HG03159 (cell line): ENCODE data around the gene MTG2.

Experiments
- ATAC-seq: cut with Tn5 transposase; IDR thresholded peaks from one replicate; pipeline ENCODE4 v1.9.1; 2021; ENCODE audit warnings: mild to moderate bottlenecking, moderate library complexity; ENCODE audit not compliant: unreplicated experiment

Gene MTG2

DNA sequence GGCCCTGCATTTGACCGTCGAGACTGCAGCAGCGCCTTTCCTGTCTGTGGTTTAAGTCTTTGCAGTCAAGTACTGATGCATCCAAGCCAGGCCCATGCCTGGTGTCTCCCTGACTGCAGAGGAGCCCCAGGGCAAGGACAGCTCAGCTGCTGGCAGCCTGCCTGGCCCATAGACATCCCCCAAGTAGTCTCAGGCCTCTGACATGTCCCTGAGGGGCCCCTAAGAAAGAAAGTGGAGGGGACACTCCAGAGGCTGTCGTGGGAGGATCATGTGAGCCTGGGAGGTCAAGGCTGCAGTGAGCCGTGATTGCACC, 19.2 kb downstream of the MTG2 start:
- ATAC-seq, result no peak

DNA sequence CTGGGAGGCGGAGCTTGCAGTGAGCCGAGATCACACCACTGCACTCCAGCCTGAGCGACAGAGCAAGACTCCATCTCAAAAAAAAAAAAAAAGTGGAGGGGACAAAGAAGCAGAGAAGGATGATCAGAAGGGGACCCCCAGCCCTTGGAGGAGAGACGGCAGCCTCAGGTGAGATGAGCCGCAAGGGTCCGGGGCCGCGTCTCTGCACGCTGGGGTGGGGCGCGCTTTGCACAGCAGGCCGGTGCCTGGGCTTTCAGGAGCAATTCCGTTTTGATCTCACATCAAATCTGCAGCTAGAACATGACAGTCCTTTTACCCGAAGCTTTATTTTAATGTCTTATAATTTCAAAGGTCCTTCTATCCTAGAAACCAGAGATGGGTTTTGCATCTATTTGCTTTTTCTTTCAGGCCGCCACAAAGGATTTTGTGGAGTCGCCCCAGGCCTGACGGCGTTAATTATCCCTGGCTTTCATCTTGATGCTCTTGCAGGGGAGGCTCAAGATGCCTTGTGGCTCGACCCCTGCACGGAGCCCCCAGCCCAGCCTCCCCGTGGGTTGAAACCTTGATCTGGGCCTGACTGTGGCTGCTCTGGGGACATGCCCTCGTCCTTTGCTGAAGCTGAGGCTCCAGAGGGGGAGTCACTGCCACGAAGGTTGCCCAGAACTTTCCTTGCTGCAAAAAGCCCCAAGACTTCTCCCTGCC, 20.0 kb downstream of the MTG2 start:
- ATAC-seq, result no peak

DNA sequence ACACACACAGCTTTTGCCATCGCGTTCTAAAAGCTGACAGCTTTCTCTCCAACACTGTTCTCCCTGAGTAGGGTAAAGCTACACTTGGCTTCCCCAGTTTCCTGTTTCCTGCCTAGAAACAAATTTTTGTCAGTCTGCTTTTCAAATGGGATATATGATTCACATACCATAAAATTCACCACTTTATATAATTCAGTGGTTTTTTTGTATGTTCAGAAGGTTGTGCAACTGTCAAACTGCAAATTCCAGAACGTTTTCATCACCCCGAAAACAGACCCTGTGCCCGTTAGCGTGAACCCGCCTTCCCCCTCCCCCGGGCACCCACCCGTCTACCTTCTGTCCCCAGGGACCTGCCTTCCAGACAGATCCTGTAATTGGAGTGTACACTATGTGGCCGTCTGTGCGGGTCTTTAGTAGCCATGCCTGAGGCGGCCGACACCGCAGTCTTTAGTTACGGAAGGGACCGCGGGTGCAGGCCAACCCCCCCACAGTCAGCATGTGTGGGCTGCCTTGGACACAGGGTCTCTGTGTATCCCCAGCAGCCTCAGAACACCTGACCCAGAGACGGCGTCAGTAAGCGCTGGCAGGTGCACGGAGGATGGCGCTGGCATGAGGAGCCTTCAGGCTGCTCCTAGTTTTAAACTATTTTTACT, 20.7 kb downstream of the MTG2 start:
- no peak for ATAC-seq

DNA sequence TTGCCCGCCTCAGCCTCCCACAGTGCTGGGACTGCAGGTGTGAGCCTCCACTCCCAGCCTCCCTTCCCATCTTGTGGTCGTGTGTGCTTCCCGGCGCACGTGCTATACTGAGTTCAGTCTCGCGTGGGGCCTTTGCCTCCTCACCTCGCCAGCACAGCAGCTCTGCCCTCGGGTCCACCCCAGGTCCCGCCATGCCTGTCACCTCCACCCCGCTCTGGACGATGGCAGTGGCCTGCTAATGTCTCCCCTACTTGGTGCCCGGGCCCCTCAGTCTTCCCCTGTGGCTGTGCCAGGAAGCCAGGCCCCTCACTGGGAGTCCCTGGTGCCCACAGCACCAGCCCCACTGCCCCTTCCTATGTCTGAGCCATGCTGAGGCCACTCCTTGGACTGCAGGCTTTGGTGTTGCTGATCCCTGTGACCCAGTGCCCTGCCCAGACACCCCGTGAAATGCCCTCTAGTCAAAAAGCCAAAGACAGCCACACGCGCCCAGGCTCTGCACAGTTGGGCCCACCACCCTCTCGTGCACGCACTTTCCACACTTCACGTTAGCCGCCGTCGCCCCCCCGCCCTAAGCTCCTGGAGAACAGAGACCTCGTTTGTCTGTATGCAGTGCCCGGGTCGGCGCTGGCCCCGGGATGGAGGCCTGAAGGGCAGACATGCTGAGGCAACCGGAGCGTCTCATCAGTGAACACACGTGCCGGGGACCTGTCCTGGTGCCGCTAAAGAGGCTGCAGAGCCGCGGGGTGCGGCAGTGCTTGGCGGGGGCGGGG, 23.0 kb downstream of the MTG2 start:
- no peak for ATAC-seq

DNA sequence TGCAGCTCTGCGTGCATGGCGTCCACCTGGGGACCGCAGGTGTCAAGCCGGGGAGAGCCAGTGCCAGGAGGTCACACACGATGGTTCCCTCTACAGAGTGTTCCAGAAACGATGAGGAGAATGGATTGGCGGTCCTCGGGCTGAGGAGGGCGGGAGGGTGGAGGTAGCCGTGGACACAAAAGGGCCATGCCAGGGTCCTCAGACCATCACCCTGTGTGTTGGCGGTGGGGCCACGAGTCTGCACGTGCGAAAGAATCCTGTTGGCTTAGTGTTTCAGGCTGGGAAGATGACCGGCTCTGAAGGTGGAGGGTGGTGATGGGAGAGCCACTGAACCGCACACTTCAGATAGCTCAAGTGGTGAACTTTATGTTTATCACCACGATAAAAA, 23.6 kb downstream of the MTG2 start:
- no peak for ATAC-seq

DNA sequence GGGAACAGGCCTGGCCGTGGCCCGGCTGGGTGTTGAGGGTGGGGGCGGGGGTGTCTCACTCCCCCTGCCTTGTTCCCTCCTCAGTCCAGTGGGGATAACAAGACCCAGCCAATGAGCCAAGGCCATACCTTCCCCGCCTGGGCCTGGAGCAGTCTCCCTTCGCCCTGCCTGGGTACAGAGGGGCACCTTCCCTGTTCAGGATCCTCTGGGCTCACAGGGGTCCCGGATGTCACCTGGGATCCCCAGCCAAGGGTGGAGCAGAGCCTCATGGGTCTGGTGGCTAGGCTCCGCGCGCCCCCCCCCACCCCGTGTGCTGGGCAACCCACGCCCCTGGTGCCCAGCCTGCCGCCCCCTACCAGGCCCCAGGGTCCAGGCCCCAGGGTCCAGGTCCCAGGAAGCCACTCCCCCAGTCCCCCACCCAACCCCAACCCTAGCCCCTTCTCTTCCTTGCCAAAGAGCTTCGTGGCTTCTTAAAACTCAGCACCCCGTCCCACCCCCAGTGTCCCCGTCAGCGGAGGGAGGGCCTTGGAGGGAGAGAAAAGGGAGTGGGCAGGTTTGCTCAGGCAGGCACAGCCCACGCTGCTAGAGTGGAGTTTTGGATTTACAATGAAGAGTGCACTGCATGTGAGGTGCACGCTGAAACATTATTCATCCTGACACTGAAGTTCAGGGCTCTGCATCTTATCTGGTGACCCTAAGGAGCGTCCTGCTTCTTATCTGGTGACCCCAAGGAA, 25.4 kb downstream of the MTG2 start:
- ATAC-seq, result no peak

DNA sequence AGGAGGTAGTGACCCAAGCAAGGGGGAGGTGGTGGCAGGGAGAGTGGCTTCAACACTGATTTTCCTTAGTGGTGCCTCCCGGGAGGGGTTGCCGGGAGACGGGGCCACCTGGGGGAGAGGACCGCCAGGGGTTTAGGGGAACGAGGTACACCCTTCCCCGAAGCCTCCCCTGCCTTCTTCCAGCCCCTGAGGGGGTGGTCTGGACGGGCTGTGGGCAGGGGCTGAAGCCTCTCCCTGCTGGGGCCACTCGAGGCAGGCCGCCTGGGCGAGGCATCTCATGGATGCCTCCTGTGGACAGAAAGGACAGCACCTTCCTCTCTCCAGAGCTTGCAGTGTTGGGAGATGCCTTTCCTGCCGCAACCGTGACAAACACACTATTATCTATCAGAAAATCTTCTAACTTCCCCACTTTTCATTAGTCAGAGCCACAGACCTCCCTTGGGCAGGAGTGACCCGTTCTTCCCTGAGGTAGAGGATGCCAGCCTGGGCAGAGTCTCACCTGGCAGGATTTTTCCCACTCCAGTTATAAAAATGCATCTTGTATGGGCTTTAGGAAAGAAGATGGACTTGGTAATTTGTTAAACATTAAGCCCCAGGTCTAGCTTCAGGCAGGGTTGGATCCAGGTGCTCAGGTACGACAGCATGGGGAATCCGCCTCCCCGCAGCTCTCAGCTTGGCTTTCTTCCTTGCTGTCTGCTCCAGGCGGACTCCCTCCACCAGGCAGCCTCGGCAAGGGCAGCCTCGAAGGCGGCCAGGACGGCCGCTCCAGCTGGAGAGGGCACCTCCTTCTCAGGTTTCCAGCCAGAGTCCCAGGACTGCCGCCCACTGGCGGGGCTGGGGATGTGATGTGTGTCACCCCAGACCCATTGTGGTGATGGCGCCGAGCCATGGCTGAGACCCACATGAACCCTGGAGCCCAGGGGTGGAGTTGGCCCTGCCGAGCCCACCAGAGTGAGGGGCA, 26.2 kb downstream of the MTG2 start:
- ATAC-seq, result no peak

DNA sequence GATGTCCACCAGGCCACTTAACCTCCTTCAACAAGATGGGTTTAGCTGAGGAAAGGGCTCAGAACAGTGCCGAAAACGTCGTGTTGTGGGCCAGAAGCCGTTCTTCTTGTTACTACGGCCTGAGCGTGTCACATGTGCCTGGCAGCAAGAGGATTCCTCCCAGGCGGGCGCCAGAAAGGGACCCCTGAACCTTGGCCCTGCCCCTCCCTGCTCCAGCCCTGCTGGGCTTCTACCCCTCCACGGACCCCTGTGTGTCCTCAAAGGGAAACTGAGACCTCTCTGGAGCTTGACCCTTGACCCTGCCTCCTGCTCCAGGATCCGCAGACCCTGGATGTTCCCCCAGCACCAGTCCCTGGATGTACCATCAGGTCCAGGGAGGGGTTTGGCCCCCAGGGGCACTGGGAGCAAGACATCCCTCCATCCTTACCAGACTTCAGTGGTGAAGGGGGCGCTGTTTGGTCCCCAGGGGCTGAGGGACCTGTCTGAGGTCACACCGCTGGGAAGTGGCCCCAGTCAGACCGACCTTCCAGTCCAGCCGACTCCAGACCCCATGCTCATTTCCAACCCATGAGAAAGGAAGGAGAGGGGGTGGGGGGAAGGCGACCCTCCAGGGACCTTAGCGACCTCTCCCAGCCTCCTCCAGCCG, 27.1 kb downstream of the MTG2 start:
- ATAC-seq, result no peak

DNA sequence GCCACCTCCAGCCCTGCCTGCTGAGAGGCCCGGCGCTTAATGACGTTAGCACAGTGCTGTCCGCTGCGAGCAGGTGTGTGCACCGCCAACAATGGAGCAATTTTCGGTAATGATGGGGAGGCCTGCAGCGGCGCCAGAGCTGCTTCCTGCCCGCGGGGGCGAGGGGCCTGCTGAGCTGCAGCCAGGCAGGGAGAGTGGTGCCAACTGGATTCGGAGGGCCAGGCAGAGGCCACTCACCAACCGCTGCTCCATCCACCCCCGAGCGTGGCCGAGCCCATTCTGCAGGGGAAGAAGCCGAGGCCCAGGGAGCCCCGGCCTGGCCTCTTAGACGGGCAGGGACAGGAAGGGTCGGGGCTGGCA, 27.6 kb downstream of the MTG2 start:
- no peak for ATAC-seq

DNA sequence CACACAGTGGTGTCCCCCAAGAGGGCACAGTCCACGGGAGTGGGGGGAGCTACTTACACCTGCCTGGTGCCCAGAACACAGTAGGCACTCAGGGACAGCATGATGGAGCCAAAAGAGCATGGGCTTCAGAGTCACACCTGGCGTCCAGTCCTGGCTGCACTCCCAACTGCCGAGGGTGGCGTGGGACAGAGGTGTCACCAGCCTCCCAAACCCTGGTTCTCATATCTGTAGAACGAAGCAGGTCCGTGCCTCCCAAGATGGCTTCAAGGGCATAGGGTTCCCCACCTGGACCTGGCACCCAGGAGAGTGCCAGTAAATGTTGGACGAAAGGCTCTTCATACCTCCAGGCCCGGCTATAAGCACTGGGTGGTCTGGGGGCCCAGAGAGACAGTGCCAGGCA, 28.4 kb downstream of the MTG2 start:
- ATAC-seq, result no peak

DNA sequence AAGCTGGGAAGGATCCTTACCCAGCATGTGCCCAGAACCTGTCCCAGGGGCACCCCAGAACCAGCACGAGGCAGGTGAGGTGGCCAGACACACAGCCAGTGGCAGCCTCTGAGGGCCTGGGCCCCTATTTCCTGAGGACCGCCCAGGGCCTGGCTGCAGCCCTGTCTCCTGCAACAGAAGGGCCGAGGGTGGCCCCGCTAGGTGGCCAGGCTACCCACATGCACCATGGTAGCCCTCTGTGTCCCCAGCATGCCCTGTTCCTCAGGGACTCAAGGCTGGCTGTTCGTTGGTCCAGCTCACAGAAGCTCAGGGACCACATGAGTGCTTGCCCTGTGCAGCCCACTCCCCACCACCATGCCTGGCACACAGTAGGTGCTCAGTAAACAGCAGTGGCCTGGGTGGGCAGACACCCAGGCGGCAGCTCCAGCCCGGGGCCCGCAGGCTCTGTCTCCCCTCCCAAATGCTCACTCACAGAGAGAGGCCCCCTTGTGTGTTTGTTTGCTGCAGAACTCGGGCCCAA, 29.0 kb downstream of the MTG2 start:
- no peak for ATAC-seq

DNA sequence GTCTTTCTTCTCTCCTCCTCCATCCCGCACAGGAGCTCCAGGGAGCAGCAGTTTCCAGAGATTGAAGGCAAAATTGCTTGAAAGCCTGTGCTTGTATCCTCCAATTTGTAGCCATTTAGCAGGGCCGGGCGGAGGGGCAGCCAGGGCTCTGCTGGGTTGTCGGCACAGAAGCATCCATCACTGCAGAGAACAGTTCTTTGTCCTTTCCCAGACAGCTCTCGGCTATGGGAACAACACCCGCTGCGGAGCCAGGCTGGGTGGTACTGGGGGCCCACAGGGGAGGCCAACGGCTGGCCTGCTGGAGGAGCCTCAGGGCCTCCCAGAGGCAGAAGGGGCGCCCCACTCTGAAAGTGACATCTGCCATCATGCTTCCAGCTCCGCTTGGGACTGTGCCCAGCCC, 29.5 kb downstream of the MTG2 start:
- ATAC-seq, result no peak

DNA sequence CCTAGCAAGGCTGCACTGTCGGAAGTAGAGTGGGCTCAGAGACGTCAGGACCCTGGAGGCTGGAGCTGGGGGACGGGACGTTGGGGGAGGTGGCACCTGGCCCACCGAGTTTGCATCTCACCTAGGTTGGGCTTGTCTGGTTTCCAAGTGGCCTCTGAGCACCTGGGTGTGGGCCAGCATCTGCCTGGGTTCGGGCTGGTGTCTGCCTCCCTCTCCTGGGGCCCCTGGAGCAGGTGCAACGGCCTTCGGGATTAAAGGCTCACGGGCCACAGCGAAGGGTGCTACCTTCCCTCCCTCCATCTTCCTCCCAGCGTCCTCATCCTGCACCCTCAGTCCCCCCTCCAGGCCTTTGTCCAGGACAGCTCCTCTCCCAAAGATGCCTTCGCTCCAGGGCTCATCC, 31.2 kb downstream of the MTG2 start:
- no peak for ATAC-seq

DNA sequence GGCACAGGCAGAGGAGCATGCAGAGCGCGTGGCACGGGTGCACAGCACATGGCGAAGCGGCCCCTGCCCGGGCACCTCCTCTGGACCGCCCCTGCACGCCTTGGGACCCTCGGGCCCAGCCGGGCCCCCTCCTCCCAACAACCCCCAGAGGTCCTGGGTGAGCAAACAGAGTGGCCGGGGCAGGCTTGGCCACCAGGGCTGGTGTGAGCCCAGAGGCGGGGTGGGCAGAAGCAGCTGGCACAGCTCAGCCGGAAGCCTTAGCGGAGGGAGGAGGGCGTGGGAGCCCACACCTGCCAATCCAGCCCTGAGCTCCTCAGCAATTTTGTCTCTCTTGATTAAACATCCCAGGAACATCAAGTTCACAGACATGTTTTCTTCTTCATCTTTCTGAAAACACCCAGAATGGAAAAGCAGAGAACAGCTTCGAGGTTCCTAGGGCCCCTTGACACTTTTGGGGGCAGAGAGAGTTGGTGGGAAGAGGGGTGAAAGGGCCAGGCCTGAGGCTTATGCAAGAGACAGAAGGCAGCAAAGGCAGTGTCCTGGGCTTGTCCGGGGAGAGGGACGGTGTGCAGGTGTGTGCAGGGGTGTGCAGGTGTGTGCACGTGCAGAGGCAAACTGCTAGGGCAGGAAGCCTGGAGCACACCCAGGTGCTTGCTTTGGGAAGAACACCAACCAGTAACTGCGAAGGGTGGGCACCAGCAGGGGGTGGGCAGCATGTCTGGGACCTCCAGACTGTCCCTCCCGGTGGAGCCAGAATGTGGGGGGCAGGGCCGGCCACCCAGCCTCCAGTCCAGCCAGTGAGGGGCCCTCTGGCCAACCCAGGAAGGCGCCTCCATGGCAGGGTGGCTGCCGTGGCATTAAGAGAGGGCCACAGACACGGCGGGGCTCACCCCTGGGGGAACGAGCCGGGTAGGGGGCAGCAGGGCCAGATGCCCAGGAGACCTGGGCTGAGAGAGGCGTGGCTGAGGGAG, 32.5 kb downstream of the MTG2 start:
- no peak for ATAC-seq

DNA sequence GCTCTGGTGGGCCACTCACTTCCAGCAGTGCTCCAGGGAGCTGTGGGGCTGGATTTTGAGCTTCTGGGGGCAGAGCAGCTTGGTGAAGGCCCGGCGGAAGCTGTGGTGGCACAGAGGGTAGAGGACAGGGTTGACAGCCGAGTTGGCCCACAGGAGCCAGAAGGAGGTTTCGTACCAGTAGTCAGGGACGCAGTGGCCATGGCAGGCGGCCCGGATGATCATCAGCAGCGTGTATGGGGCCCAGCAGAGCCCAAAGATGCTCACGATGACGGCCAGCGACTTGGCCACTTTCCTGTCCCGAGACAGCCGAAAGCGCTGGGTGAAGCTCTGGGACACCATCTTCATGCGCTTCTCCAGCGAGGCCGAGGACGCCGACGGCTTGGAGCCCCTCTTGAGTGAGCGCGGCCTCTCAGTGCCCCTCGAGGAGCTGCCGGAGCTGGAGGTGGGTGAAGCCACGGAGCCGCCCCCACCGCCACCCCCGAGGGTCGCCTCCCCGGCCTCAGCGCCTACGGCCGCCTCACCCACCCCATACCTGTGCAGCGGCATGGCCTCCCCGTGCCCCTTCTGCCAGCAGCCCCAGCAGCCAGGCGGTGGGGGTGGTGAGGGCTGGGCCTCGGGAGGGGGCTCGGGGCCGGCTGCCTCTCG, 33.3 kb downstream of the MTG2 start:
- ATAC-seq, result no peak

DNA sequence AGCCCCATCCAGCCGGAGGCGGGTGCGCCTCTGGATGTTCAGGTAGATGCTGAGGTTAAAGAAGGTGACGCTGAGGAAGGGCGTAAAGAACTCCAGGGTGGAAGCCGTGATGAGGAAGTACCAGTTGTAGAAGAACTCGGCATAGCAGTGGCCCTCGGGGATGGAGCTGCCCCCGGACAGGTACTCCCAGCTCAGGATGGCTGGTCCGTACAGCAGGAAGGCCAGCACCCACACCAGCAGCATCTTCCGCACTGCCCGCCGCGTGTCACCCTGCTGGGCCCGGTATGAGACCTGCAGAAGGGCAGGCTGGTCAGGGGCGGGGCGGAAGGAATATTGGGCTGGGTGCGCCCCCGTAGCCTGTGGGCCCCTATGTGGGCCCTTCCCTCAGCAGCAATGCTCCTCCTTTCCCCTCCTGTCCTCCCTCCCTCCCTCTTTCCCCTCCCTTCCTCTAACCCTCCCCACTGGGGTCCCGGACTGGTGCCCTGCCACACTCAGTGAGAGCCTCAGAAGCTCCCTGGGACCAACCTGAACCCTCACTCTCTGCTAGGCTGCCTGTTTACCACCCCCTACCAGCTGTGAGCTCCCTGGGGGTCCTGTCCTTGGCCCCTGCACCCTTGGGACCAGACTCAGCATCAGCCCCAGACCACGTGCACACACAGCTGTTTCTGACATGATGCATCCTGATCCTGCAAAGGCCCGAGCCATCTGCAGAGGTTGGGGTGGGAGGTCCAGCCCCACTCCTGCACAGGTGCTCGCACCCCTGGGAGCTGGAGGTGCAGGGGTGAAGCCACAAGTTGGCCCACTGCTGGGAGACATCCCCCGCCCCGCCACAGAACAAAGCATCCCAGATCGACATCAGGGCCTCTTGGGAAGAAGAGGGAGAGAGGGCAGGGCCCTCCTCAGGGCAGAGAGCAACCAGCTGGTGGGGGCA, 34.1 kb downstream of the MTG2 start:
- no peak for ATAC-seq
